CD4-positive, alpha-beta T cell treated with Interleukin-10 for 1 hour (primary cell): ENCODE measurements around the gene TMX2.
"Not testable (repeated sequence)": the region's sequence is repeated elsewhere in the genome, so short reads cannot be mapped to it uniquely, and the experiment has no call there.

Experiments used
- DNase-seq: peaks from one replicate; pipeline ENCODE4 v3.0.0-alpha.2; 2020

Gene TMX2, protein sequence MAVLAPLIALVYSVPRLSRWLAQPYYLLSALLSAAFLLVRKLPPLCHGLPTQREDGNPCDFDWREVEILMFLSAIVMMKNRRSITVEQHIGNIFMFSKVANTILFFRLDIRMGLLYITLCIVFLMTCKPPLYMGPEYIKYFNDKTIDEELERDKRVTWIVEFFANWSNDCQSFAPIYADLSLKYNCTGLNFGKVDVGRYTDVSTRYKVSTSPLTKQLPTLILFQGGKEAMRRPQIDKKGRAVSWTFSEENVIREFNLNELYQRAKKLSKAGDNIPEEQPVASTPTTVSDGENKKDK

DNA sequence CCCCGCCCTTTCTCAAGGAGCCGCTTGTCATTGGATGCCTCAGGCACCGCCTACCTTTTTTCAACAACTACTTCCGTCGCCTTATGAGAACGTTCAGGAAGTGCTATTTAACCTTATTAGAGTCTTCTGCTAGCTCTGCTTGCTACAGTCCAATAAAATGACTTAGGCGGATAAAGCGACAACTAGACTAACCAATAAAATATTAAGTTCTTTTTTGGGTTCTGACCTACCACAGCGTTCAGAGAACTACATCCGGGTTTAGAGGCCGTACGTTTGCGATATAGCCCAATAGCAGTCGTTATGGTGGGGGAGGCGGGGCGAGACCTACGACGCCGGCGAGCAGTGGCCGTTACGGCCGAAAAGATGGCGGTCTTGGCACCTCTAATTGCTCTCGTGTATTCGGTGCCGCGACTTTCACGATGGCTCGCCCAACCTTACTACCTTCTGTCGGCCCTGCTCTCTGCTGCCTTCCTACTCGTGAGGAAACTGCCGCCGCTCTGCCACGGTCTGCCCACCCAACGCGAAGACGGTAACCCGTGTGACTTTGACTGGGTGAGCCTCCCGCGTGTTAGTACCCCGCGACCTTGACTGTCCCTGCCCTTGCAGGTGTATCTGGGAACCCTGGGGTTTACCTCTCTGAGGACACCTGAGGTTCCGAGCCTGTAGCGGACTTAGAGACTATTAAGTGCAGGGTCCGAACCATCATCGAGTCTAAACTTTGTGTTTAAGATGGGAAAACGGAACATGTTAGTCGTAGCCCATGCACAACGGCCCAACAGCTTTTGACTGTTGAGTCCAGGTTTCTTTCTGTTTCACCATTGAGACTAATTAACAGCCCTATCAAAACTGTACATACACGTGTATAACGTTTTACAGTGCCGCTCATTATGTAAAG lies at the start of gene TMX2:
Gene TMX2 (plus strand): TSS at position 338 of the 895 bp plus-strand sequence. CDS start 26 bp downstream, at position 364.
- peak; percentile 95 for DNase-seq

DNA sequence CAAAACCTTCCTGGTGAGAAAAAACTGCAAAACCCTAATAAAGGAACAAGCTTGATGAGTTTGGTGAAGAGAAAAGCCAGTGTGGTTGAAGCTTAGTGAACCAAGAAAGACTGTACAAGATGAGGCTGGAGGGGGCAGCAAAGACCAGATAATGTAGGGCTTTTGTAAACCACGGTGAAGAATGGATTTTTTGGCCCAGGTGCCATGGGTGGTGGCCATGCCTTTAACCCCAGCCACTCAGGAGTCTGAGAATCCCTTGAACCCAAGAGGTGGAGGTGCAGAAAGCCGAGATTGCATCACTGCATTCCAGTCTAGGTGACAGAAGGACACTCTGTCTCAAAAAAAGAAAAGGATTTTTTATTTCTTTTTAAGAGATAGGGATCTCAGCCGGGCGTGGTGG lies 49.5 kb upstream of the TMX2 start:
- no peak for DNase-seq

DNA sequence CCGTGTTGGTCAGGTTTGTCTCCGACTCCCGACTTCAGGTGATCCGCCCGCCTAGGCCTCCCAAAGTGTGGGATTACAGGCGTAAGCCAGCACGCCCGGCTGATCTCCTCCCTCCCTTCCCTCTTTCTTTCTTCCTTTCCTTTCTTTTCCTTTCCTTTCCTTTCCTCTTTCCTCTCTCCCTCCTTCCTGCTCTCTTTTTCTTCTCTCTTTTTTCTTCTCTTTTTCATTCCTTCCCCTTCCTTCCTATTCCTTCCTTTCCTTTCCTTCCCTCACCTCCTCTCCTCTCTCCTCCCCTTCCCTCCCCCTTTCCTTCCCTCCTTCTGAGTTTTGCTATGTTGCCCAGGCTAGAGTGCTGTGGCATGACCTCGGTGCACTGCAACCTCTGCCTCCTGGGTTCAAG lies 48.4 kb upstream of the TMX2 start:
- no peak for DNase-seq

DNA sequence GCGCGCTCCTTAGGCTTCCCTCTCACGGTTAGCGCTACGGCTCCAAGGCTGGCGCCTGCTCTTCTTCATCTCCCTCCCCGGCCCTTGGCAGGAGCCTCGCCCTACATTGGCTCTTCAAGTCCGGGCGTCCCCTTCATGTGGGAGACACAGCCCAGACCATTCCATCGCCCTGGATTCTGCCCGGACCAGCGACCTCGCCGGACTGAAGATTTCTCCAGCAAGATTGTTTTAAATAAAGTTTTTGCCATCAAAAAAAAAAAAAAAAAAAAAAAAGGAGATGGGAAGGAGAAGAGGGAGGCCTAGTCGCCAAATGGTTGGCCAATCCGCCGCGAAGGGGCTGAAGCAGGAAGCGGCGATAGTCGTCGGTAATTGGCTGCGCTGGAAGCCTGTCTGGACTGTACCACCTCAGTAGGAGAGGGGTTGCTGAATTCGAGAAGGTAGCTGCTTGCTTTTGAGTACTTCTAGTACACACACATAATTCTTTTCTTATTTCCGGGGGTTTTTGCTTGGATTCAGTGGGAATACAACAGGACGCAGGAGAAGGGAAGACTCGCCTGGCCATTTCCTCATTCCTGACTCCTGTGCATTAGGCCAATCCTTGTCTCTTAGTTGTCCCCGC lies 45.2 kb upstream of the TMX2 start:
- peak; percentile 96 for DNase-seq

DNA sequence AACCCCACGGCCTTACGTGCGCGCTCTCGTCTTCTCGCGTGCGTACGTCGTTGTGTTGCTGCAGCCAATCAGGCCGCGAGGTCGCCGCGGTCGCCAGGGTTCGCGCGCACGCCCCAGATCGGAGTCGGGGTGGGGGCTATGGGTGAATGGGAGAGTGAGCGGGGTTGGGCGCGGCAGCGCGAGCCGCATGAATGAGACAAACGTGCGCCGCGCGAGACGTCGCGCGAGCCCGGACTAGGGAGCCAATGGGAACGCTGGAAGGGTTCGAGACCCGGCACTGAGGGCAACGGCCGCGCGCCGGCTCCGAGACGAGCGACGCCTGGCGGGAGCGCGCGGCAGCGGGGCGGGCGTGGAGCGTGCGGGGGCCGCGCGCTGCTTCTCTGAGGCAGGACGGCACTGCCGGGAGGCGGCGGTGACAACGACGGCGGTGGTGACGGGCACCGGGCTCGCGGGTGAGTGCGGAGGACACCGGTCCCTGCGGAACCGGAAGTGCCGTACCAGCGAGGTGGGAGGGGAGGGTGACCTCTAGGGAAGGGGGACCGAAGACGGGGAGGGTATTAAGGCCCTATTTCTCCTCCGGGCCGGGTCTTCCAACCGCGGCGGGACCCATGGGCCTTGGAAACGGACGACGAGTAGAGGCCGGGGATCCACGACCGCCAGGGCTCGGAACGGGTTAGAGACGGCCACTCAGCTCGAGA lies 44.5 kb upstream of the TMX2 start, which contains the start of gene ZDHHC5:
Gene ZDHHC5 (plus strand): TSS at position 379 of the 698 bp plus-strand sequence. CDS start 4,977 bp downstream, outside the sequence.
- peak; percentile 99 for DNase-seq

DNA sequence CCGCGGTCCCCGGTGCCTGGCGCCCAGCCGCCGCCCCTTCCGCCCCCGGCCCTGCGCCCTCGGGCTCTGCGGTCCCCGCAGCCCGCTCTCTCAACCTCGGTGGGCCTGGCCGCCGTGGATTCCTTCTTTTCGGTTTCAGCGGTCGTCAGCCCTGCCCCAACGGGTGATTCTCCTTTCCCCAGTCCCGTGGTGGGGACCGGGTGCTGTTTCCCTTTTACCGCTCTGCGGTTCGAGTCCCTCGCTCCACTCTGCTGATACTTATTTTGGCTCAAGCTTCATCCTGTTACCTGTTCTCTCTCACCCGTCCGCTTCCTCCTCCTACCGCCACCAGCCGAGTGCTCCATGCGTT lies 44.0 kb upstream of the TMX2 start:
- peak; percentile 49 for DNase-seq

DNA sequence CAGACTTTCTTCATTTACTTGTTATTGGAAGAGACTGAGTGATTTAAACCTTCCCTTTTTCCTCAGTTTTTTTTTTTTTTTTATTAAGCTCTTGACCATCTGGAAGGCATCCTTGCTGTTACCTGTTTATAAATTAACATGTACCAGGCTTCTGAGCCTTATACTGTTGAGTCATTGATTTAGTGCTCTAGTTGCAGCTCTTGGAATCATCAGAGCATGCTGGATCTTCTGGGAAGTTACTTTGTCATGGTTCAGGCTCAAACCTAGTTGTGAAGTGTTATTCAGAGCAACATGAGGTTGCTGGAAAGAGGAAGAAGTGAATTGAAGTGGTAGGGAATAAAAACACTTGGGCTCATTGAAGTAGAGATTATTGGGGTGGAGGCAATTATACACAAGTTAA lies 38.1 kb upstream of the TMX2 start:
- DNase-seq: no peak

DNA sequence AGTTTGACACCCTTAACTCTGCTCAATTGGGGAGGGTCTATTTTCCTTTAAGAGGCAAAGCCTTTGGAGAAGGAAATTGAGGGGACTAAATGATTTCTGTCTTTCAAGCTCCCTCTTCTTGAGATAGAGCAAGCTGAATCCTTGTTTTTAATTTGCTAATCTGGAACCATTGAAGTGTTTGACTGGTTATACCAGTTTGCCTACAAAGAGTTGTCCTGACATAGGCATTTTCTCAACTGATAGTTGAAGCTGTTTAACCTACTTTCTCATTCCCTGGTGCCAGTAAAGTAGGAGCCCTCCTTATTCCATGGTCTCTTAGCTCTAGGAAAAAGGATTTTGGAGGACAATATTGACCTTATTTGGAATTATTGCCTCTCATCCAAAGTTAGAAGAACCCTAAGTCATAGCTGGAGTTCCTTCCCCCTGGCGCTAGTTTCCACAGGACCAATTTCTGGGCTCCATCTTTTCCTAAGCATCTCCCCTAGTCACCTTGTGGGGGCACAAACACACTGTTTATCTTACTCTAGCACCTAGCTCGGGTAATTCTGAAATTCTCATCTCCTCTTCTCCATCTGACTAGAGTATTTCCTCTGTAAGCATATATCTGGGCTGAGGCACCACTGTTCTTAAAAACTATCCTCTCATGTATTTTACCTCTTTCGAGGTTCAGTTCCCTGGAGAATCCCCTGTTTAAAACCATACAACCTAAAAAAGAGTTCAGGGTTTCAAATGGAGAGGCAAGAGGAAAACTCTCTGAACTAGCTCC lies 37.0 kb upstream of the TMX2 start:
- DNase-seq: no peak

DNA sequence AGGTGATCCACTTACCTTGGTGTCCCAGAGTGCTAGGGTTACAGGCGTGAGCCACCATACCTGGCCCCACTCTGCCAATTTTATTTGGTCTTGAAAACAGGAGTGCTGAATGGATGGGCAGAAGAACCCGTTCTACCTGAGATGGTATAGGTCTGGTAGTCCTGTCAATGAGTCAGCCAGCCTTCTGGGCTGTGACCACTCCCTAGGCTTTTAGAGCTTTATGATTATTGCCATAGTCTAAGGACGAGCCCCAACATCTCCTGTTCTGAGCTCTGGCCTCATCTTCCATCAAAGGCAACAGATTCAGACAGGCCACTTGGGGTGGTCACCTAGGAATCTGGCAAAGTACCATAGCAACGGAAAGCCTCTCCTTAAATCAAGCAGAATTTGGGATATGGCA lies 33.0 kb upstream of the TMX2 start:
- DNase-seq: no peak

DNA sequence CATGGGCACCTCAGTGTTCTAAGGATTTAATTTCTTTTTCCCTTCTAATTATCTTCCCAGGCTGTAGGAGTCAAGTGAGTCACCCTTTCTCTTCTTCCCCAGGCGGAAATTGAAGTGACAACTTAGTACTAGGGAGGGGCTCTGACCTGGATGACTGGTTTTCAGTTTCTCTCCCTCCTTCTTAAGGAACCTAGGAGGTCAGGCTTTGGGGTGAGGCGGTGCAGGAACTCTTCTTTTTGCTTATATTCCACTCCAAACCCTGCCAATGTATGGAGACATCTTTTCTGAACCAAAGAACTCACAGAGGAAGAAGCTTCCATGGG lies 31.9 kb upstream of the TMX2 start:
- DNase-seq: no peak

DNA sequence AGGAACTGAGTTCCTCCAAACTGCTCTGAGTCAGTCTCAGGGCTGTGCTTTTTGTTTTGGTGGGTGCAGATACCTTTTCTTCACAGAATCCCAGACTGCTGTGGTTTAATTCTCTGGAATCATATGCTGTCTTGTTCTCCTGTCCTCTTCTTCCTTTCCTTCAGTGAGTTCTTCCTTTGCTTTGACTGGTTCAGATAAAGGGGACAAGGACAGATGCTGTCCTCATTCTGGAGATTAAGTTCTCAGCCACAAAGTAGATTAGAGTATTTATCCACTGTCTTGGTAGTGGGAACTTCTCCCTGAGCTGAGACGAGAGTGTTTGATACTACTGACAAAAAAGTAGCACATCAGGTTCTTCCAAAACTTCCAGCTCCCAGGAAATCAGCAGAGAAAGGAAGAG lies 31.2 kb upstream of the TMX2 start:
- no peak for DNase-seq

DNA sequence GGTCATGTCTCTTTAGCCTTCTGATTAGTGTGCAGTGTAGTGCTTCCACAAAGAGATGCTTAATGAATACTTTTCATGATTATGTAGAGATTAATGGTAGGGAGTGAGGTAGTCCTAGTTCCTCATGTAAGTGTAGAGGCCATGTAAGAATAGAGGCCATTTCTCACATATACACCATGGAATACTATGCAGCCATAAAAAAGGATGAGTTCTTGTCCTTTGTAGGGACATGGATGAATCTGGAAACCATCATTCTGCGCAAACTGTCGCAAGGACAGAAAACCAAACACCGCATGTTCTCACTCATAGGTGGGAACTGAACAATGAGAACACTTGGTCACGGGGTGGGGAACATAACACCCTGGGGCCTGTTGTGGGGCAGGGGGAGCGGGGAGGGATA lies 21.9 kb upstream of the TMX2 start:
- DNase-seq: not testable (repeated sequence)

DNA sequence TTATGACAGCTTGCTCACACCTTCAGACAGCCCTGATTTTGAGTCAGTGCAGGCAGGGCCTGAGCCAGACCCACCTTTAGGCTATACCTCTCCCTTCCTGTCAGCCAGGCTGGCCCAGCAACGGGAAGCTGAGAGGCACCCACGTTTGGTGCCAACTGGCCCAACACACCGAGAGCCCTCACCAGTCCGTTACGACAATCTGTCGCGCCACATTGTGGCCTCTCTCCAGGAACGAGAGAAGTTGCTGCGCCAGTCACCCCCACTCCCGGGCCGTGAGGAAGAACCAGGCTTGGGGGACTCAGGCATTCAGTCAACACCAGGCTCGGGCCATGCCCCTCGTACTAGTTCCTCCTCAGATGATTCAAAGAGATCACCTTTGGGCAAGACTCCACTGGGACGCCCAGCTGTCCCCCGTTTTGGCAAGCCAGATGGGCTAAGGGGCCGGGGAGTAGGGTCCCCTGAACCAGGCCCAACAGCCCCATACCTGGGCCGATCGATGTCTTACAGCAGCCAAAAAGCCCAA lies 13.5 kb upstream of the TMX2 start:
- DNase-seq: no peak

DNA sequence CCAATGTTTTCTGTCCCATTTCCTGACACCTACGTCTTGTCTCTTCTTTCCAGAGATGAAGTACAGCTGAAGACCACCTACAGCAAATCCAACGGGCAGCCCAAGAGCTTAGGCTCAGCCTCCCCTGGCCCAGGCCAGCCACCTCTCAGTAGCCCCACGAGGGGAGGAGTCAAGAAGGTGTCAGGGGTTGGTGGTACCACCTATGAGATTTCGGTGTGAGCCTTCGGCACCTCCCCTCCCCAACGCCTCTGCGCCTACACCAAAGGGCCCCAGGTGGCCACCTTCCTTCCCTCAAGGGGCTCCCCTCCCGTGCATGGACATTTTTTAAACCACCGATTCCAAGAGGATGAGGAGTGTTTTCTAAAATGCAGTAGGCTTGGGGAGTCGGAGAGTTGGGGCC lies 12.6 kb upstream of the TMX2 start:
- DNase-seq: no peak

DNA sequence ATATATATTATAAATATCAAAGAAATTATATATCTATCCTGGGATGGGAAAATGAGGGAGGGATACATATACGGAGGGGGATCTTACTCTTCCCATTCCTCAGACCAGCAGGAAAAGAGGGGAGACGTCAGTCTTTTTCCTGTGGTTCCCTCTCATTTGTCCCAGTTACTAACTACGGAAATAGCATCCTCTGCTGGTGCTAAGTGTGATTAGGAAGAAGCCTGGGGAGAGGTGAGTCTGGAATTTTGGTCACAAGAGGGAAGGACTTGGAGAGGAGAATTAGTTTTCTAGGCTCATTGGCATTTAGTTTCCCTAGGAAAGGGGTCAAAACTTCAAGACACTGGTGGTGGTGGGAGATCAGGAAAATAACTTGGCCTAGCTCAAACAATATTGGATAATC lies 12.0 kb upstream of the TMX2 start:
- no peak for DNase-seq

DNA sequence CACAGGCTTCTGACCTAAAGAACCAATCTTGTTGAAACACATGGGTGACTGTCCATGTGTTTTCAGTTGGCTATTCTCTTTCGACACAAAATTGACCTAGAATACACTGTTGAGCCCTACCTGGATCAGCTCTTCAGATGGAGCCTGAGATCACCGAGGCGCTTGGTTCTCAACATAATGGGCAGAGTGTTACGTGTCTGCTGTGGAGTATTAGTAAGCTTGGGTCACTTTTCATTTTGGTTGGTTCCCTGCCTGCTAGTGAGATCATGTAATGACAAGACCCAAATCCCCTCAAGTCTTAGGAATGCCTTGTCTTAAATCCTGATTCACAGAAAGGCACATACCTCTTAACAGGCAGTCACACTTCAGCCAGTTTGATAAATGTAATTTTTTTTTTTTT lies 9.1 kb upstream of the TMX2 start:
- DNase-seq: no peak

DNA sequence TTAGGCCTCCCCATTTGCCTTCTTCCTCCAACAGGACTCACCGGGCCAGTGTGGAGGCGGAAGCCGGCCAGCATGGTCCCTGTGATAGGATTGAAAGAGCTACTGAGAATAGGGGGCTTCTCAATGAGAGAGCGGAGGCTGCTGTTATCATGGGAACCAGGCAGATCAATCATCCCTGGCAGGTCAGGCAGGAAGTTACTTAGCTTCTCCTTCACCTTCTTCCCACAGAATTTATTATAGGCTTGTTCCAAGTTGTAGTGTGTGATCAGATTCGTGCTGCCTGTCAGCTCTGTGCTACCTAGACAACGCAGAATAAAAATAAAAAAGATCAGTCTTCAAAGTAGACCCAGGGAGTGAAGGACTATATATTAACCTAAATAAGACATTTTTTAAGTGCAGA lies 7.5 kb upstream of the TMX2 start:
- DNase-seq: no peak

DNA sequence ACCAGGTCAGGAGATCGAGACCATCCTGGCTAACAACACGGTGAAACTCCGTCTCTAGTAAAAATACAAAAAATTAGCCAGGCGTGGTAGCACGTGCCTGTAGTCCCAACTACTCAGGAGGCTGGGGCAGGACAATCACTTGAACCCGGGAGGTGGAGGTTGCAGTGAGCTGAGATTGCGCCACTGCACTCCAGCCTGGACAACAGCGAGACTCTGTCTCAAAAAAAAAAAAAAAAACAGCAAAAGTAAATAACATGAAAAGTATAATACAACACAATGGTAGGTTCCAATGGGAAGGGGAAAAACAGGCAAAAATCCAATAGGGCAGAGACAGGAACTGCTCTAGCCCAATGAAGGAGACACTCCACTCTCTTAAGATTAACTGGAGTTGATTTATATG lies 7.0 kb upstream of the TMX2 start:
- DNase-seq: not testable (repeated sequence)

DNA sequence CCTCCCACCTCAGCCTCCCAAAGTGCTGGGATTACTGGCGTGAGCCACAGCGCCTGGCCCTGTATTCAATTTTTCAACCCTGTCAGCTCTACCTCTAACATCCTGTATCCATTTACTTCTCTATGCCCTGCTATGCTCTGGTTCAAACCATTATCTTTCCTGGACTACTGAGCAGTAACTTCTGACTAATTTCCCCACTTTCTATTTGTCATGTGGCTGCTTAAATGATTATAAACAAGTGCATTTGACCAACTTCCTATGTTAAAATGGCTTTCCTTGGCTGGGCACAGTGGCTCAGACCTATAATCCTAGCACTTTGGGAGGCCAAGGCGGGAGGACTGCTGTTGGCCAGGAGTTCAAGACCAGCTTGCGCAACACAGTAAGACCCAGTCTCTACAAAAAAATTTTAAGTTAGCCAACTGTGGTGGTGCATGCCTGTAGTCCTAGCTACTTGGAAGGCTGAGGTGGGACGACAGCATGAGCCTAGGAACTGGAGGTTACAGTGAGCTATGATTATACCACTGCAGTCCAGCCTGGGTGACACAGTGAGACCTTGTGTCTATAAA lies 2.5 kb upstream of the TMX2 start:
- DNase-seq: no peak

DNA sequence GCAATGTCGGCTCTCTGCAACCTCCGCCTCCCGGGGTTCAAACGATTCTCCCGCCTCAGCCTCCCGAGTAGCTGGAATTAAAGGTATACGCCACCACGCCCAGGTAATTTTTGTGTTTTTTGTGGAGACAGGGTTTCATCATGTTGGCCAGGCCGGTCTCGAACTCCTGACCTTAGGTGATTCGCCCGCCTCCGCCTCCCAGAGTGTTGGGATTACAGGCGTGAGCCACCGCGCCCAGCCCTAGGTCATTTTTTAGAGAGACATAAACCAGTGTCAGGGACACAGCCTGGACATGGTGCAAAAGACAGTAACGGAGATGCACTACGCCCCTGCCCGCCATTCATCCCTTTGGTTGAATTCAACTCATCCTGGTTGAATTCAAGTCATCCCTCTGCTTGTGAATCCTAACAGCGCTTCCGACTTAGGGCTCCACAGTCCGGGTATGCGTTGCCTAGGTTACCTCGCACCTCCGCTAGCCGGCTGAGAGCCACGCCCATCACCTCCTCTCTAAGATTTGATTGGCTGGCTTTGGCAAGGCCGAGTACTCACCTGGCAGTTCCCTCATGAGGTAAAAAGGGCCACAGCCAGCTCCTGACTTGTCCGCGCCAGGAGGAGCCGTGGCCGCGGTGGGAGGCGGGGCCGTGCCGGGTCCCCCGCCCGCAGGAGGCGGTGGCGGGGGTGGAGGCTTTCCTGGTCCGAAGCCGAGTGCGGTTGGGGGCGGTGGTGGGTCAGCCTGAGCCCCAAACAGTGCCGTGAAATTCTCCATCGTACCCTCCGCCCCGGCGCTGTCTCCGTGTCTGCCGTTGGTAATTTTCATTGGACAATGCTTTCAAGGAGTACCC lies 758 bp upstream of the TMX2 start, which contains the start of gene MED19:
Gene MED19 (minus strand): TSS at position 802 of the 842 bp plus-strand sequence. CDS start 36 bp downstream, at position 766.
- peak; percentile 89 for DNase-seq

DNA sequence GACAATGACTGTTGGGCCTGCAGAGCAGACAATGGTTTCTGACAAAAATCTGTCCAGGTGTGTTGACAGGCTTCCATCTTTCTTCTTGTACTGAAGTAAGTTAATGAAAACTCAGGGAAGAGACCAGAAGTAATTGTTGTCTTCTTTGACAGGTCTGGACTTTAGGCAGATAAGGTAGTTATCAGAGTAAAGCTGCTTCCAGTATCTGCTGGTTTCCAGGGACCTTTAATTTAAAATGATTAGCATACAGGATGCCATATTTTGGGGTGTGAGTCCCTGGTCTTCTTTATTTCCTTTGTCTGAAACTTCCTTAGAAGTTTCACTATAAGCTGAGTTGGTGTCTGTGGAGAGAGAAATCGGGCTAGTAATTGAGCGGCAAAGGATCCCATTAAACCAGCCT lies 1.4 kb downstream of the TMX2 start:
- DNase-seq: no peak
